Stimulated activated CD4-positive, alpha-beta T cell treated with anti-CD3 and anti-CD28 coated beads, Interleukin-15, amount 100 ng/mL, for 24 hours (primary cell): ENCODE data around the gene KSR1.
"Not testable (repeated sequence)": the region's sequence is repeated elsewhere in the genome, so short reads cannot be mapped to it uniquely, and the experiment has no call there.

Experiments
- DNase-seq: peaks from one replicate; pipeline ENCODE4 v3.0.0-alpha.2; 2020

Gene KSR1

GRCh38 chr17:27455236-27455913 is 873 bp upstream of the KSR1 start:
- DNase-seq = no peak

DNA sequence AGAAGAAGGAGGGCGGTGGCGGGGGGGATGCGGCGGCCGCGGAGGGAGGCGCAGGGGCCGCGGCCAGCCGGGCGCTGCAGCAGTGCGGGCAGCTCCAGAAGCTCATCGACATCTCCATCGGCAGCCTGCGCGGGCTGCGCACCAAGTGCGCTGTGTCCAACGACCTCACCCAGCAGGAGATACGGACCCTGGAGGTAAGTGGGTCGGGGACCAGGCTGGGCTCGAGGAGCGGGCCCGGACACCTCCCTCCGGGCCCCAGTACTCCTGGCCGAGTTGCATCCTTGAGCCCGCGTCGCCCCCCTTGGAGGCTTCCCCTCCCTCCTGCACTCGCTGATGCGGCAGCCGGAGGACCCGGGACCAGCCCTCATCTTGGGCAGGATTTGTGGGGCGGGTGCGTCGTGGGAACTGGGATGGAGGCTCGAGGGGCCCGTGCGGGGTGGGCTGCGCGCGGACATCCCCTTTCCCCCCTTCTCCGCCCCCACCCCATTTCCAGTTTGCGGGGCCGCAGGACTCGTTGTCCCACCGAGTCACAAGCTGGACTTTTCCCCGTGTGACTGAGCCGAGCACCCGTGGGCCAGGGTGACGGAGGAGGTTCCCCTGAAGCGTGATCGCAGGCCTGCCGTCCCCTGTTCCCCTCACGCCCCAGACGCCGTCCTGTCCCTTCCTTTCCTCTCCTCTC is 572 bp downstream of the KSR1 start:
- peak; percentile 35 for DNase-seq

DNA sequence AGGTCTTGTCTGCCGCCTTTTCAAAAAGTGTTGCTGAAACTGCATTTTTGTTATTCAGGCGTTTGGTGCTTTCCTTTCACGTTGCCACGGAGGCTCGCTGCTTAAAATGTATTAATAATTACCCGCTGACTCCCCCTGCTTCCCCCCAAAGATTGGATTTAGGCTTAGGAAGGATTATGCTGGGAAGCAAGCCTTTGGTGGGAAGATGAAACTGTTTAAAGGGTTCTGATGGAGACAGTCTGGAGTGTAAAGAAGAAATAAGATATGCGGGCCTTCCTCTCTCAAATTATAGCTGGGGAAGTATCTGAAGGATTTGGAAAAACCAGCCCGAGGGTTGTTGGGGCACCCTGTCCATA is 1.1 kb downstream of the KSR1 start:
- no peak for DNase-seq

GRCh38 chr17:27457731-27458523 is 1.7 kb downstream of the KSR1 start:
- no peak for DNase-seq

DNA sequence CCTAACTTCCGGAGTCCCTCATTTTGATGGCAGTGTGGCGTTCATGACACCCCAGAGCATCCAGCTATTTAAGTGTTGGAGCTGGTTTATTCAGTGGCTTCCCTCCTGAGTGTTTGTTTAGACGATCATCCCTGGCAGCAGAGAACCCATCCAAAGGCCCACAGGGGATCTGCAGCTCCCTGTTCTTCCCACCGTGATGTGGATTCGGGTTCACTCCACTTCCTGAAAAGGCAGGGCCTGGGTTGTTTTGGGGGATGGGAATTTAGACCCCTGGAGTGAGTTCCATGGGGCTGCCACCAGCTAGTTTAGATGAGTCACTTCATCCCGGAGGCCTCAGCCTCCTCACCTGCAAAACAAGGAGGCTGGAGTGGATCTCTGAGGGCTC is 2.3 kb downstream of the KSR1 start:
- DNase-seq = no peak

DNA sequence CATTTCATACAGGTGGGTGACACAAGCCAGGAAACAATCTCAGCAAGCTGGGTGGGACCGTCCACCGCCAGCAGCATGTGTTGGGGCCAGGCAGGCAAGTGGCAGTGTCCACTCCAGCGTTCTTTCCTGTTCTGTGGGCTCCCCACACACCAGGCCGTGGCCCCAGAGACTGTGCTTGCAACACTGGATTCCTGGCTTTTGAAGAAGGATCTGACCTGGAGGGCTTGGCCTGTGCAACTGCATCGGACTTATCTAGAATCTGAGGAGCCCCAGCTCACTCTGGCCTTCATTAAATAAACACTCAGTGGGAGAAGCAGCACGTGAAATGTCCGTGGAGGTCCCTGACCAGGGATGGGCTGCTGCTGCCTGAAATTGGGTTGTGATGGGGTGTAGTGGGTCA is 3.2 kb downstream of the KSR1 start:
- no peak for DNase-seq

- DNase-seq = no peak
Measured at GRCh38 chr17:27460196-27460725, 4.0 kb downstream of the KSR1 start.

DNA sequence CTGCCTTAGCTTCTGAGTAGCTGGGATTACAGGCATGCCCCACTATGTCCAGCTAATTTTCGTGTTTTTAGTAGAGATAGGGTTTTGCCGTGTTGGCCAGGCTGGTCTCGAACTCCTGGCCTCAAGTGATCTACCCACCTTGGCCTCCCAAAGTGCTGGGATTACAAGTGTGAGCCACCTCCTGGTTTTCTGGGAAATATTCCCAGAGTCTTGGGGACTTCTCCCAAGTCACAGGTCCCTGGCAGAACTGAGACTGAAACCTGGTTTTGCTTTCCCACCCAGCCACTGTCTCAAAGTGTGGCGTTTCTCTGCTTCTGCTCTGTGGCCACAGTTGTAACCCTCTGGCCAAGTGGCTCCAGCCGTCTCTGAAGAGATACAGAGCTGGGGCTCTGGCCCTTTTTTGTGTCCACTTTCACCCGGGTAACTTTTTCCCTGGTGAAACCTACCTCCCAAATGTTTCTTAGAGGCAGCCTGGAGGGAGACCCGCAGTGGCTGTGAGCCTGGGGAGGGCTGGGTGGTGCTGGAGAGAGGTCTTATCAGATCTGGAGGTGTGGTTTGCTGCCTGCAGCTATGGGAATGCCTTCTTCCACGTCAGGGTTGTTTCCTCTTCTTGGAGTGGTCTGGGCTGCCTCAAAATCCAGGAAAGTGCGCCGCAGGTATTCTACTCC is 5.1 kb downstream of the KSR1 start:
- DNase-seq = no peak

DNA sequence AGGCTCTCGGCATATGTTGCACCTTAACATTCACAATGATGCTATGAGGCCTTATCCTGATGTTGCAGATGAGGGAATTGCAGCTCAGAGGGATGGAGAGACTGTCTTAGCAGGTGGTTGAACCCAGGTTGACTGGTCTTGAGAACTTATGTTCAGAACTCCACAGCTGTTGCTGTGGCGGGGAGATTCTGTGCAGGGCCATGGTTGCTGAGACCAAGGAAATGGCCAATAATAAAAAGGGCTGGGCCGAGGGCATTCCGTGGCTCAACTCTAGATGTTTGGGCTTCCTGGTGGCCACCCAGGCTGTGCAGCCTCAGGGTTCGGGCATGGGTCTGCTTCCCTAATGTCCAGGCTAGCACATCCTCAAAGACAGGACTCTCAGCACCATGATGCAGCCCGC is 5.9 kb downstream of the KSR1 start:
- no peak for DNase-seq

DNA sequence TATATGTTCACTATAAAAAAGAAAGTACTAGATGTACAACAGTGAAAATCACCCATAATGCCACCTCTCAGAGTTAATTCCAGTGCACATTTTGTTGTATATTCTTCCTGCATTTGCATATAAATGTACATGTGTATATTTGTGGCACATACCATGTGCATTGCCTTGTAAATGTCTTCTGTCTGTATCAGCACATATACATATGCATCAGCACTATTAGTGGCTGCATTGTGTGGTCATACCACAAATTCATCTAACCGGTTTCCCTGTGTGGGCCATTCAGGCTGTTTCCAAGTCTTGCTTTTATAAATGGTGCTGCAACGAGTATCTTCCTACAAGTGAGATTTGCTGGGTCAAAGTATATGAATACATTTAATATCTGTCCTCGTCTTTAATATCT is 6.5 kb downstream of the KSR1 start:
- DNase-seq = no peak

- DNase-seq = no peak
Measured at GRCh38 chr17:27463235-27463677, 7.0 kb downstream of the KSR1 start.

- DNase-seq = not testable (repeated sequence)
Measured at GRCh38 chr17:27464019-27464418, 7.8 kb downstream of the KSR1 start.

DNA sequence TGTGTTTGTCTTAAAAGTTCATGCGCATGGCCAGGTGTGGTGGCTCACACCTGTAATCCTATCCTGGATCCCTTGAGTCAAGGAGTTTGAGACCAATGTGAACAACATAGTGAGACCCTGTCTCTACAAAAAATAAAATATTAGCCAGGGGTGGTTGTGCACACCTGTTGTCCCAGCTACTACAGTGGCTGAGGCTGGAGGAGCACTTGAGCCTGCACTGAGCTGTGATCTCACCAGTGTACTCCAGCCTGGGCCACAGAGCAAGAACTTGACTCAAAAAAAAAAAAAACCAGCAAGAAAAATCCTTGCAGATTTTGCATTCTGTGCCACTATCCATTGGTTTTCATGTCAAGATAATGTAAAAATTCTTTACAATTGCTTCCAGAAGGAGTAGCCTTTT is 8.2 kb downstream of the KSR1 start:
- DNase-seq = no peak

DNA sequence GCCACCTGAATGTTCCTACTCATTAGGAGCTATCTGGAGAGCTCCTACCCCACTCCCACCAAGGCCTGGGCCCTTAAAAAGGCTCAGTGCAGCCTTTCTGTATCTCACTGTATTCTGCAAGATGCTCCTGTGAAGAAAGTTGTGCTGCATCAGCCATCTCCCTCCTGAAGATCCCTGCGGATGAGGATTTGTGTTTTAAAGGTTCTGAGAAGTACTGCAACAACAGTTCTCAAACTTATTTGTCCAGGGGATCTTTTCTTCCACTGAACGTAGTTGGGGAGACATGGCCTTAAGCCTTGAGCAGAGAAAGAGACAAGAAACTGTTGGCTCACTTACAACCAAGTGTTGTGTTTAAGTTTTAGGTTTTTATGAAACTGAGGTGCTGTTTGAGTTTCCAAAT is 9.6 kb downstream of the KSR1 start:
- not testable (repeated sequence) for DNase-seq

DNA sequence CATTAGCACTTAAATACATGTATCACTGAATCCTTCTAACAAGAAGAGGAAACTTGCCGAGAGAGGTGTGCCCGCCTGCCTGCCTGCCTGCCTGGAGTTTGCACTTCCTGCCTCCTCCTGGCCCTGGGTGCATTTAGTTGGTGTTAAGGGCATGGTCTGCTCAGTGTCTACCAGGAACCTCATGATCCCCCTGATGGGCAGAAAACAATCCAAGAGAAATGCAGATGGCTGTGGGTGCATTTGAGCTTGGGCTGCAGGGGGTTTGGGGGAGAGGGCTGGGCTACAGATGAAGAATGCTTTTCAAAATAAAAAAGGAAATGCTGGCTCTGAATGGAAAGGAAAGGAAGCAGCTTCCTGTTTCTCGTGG is 10.1 kb downstream of the KSR1 start:
- DNase-seq = peak; percentile 42

GRCh38 chr17:27466743-27467375 is 10.6 kb downstream of the KSR1 start:
- DNase-seq = peak; percentile 88

- peak; percentile 26 for DNase-seq
Measured at GRCh38 chr17:27469256-27469655, 13.0 kb downstream of the KSR1 start.

DNA sequence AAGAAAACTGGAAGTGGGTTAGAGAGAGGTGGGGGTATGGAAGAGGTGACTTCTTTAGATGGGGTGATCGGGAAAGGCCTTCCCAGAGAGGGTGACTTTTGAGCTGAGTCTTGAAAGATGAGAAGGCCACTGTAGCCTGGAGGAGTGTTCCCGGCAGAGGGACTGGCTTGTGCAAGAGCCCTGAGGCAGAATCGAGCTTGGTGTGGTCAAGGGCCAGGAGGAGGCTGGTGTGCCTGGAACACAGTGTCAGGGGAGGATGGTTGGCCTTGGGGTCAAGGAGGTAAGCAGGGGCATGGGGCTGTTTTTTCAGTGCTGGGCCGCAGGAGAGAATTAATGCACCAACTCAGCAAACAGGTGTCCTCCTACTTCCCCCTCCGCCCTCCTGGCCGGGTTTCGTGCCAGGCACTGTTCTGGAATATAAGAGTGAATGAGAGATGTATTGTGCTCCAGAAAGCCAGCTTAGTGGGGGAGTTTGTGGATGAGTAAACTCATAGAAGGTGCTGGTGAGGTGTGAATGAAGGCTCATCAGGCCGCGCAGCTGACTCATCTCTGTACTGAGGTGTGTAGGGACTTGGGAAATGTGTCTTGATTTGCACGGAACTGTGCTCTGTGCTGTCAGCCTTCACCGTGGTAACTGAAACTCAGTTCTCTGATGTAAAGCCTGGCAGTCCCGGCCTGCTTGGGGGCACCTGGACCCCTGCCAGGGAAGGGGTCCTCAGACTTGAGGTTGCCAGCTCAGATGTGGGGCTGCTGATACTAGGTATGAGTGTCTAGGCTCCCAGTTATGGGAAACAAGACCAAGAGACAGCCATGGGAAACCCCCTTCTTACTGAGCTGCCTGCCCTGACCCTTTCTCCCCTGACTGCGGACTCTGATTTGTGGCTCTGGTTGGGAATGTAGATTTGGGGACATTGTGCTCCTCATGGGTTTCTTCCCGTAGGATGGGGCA is 15.3 kb downstream of the KSR1 start:
- peak; percentile 92 for DNase-seq

DNA sequence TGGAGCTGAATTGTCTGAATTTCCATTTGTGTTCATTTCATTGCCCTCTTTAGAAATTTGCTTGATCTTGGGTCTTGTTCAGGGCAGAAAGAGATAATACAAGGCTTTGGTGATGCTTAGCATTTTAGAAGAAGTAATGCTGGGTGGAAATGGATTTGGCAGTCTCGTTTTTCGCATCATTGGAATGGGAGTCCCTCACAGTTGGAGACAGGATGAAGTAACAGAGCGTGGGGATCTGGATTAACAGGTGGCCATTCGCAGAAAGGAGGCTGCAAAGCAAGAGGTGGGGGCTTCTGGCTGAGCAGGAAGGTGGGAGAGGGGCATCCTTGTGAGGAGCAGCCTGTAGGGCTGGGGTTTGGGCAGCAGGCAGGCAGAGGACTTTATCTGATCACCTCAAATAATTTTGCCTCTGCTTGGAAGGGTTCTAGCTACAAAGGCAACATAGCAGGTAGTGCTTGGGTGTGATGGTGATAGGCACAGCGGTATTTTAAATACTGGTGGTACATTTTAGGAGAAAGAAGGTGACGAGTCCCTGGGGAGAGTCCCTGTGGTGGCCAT is 17.0 kb downstream of the KSR1 start:
- no peak for DNase-seq

DNA sequence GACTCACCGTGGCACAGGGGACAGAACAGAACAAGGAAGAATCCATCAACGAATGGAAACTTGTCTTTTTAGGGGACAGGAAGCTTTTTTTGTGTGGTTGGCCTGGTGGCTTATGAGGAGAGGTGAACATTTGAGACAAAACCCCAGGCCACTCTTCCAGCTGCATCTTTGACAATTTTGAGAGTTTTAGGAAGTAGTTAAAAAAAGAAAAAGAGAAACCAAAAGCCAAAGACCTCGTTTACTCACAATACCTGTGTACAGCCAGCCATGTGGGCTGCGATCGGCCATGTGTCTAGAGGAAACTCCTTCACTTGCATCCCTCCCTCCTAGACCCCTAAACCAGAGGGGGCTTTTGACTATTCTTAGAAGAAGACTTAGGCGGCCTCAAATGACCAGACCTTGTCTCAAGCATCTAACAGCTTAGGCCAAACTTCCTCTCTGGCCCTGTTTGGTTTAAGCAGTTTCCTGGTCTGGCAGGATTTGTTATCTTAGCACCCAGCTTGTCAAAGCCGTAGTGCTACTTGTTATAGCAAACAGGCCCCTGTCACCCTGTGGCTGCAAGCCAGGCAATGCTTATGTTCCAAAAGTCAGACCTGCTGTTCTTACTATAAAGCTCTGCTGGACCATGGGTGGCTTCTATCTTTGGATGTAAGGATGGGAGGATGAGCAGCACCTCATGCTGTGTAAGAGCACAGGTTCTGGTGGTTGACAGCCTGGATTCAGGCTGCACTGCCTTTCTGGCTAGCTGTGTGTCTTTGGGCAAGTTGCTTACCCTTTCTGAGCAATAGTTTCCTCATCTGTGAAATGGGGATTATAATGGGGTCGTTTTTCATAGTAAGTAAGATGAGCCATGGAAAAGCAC is 17.7 kb downstream of the KSR1 start:
- peak; percentile 89 for DNase-seq
